GM12874 (cell line): ENCODE data around the gene GSG1.

Experiments used
- CTCF ChIP-seq: IDR thresholded peaks from 2 replicates; pipeline ENCODE4 v1.5.1; 2011; ENCODE audit warnings: low read depth, mild to moderate bottlenecking, control low read depth, low read length, moderate library complexity; ENCODE audit not compliant: insufficient read depth

GSG1 gene

GRCh38 chr12:13039328-13039956 lies 64.0 kb downstream of the GSG1 start:
- no peak for TF ChIP-seq CTCF

- no peak for TF ChIP-seq CTCF
These were observed 64.8 kb downstream of the GSG1 start for GRCh38 chr12:13038491-13039161.

GRCh38 chr12:13036881-13037280 lies 66.6 kb downstream of the GSG1 start:
- TF ChIP-seq CTCF: no peak
